ENCODE measurements around the gene NMNAT2.

Gene NMNAT2

DNA sequence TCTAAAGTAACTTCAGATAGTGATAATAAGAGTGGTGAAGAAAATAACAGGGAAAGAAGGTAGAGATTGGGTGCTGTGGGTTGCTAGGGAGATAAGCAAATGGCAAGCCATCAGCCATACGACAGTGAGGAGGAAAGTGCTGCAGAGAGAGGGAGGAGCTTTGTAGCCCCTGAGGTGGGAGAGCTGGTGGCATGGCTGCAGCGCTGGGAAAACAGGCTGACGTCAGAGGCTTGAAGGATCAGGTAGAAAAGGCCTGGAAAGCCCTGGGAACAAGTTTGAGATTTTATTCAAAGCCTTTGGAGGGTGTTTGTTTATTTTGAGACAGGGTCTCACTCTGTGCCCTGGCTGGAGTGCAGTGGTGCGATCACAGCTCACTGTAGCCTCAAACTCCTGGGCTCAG is 109.5 kb downstream of the NMNAT2 start:
- no peak for DNase-seq

DNA sequence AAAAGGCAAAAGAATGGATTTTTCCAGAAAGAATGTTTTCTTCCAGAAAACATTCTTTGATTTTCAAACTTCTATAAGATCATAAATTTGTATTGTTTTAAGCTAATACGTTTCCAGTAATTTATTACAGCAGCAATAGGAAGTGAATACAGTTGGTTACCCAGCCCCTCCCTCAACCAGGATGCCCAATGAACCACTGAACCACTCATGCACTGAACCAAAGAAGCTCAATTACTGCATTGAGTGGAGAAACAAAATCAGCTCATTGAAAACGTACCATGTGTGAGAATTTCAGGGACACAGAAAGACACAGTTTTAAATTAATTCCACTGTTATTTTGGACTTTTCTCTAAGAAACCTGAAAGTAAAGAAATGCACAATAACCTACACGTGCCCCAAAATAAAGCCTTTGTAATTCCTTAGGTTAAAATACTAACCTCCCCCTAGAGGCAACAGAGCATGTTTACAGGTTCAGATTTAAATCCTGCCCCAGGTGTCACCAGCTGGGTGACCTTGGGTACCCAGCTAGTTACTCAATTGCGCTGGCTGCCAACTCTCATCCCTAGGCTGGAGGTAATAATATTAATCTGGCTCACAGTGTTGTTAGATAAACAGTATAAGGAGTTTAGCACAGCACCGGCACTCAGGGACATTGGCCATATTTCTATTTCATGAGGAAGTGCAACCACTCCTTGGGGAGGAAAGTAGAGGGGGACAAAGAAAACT is 111.7 kb downstream of the NMNAT2 start:
- no peak for DNase-seq

DNA sequence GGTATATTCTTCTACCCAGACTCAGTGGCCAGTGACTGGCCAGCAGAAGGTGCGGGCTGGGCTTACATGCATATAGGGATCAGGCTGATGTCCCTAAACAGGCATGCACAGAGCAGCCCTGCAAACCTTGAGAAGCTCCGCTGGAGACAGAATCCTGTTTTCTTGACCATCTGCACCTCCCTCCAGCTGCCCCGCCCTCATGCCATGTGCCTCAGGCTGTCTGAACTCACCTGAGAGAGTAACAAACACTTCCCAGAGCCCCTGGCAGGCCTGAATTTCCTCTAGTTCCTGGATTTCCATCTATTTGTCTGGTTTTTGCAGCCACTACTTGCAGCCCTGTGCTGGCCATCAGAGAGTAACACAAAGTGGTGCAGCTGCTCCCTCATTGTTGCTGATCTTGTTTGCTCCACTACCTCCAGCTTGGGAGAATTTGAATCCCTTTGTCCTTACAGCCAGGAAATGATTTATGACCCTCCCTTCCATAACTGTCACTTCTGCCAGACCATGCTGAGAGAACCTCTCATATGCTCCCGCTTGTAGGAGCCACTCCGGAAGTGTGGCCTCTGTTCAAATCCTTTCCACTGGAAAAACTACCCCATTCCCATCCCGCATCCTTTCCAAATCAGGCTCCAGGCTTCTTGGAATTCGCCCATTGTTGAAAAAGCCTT is 113.6 kb downstream of the NMNAT2 start:
- DNase-seq = no peak

DNA sequence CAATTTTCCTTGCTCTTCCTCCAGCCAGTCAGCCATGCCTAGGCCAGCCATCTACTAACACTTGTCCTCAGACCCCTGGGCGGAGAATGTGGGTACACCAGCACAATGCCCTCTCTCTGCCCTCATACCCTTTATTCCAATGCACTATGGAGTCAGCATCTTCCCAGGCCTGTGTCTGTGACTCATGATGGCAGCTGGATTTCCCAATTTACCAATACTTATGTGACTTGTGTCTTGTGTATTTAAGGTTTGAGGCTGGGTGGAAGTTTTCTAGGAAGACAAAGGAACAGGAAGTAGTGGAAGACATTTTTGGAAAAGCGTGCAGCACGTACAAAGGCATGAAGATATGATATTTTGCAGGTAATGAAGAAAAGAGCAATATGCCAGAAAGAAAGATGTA is 114.3 kb downstream of the NMNAT2 start:
- DNase-seq = no peak

DNA sequence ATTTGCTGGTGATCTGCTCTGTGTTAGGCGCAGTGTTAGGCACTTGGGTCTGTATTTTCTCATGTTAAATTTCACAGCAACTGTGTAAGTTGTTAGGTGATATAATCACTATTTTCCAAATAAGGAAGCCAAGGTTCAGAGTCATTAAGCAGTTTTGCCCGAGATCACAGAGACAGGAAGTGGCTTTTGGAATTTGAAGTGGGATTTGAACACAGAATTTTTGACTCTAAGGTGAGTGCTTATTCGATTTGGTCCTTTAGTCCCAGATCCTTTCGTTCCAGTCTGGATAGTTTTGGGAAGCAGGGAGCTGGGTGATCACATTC is 114.9 kb downstream of the NMNAT2 start:
- no peak for DNase-seq

DNA sequence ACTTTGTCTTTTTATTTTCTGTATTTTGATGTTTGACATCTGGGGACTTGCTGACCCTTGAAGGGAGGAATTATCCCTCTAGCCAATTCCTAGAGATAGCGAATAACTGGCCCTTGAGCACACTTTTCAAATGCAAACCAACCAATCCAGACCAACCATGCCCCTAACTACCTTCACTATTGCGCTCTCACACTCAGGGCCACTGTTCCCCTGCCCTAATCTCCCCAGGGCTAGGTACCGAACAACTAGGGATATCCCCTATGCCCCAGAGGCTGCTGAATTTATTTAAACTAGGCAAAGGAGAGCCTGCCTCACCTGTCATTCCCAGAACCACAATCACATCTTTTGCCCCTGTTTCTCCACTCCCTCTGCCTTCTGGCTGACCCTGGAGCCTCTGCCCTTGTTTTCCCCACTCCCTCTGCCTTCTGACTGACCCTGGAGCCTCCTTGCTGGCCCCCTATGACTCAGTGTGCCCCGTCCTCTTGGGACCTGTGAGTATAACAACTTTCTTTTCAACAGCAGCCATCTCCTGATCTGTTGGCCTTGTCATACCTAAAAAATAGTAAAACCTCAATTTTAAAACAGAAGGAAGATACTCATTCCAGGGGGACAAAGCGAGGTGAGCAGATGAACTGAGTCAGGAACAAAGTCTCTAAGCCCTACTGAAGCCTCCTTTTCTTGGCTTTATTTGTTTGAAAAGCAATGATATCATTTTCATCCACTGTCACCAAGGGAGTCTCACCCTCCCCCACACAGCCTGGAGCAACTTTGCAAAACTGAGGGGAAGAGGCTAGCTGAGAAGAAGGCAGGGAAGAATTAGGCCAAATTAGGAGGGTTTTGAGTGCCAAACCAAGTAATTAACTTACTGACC is 115.5 kb downstream of the NMNAT2 start:
- DNase-seq = no peak

DNA sequence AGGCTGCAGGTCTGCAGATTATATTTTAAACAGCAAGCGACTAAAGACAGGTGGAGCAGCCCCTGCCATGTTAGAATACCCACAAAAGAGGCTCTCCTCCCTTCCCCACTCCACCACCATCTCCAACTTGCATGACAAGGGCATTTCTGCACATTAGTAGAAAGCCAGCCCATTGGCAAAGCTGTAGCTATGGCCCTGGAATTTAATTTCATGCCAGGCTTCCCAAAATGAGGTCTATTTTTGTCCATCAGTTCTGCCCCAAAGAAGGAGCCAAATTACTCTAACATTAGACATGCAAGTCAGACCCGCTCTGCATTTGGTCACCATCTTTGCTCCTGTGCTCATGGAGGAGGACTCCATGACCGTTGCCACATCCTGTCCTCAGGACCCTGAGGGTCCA is 116.9 kb downstream of the NMNAT2 start:
- DNase-seq = no peak

DNA sequence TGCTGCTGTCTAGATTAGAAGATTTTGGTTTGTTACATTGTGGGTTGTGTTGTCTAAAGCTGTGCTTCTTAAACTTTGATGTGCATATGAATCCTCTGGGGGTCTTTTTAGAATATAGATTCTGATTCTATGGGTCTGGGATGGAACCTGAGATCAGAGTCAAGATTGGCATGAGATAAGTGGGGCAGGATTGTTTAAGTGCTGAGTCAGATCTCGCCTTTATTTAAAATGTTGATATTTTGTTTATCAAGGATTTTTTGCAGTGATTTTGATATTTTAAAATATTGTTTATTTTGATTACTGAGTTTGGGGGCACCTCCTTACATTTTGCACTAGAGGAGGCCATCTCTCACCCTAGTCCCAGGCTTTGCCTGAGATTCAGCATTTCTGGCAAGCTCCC is 117.4 kb downstream of the NMNAT2 start:
- no peak for DNase-seq

DNA sequence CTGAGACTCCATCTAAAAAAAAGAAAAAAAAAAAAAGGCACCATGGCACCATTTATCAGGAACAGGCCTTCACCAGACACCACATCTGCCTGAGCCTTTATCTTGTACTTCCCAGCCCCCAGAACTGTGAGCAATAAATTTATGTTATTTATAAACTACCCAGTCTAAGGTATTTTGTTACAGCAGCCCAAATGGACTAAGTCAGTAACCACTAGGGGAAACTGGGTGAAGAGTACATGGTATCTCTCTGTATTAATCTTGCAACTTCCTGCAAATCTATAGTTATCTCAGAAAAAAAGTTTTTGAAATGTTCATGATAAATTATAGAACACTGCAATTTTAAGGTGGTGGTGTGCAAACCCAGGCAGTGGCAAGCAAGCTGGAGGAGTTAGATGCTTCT is 117.8 kb downstream of the NMNAT2 start:
- DNase-seq = no peak

DNA sequence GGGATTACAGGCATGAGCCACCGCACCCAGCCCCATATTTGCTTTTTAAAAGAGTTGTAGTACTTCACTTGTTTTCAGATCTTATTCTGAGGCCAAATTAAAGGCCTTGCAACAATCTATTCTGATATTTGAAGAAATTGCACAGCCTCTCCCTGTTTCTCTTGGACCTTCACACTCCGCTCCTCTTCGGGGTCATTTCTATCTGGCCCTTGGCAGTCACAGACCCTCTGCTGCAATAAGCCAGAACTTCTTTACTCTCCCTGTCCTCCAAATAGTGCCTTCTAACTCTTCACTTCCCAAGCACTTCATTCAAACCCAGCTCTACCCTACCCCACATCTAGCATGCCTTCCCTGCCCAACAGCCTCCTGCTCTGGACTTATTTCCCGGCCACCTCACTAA is 121.4 kb downstream of the NMNAT2 start:
- DNase-seq = no peak

DNA sequence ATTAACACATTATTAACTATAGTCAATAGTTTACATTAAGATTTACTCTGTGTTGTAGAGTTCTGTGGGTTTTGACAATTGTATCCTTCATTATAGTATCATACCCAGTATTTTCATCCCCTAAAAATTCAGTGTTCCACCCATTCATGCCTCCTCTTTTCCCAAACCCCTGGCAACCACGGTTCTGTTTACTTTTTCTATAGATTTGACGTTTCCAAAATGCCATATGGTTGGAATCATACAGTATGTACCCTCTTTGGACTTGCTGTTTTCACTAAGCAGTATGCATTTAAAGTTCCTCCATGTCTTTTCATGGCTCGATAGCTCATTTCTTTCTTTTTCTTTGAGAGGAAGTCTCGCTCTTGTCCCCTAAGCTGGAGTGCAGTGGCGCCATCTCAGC is 122.7 kb downstream of the NMNAT2 start:
- DNase-seq = no peak

DNA sequence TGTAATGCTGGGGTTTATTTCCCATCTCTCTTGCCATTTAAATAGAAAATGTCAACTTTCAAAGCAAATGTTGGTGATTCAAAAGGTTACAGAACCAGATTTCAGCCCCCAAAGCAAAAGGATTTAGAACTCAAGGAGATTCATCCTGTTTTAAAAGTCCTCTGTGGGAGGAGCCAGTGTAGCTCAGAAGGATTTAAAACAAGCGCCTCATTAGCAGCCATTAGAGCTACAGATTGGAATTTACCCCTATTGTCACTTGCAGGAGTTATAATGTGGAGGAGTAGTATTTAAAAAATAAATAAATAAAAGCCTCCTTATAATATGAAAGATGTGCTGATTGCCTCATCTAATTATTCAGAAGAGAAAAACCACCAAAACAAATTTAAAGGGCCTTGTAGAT is 124.3 kb downstream of the NMNAT2 start:
- DNase-seq = no peak

DNA sequence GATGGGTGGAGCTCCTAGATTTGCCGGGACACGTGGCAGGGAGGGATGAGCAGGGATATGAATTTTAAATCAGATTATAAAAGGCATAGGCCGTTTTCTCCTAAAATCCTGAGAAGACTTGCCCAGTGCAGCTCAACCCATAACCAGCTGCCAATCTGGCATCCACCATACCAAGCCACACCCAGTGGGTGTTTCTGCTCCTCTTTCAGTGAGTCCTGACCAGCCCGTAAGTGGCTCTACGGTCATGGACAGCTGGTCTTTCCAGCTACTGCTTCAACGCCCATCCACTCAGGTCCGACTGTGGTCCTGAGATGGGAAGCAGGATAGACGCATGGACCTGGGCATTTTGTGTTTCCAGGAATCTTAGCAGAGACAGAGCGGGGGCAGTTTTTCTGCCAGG is 124.9 kb downstream of the NMNAT2 start:
- DNase-seq = no peak

DNA sequence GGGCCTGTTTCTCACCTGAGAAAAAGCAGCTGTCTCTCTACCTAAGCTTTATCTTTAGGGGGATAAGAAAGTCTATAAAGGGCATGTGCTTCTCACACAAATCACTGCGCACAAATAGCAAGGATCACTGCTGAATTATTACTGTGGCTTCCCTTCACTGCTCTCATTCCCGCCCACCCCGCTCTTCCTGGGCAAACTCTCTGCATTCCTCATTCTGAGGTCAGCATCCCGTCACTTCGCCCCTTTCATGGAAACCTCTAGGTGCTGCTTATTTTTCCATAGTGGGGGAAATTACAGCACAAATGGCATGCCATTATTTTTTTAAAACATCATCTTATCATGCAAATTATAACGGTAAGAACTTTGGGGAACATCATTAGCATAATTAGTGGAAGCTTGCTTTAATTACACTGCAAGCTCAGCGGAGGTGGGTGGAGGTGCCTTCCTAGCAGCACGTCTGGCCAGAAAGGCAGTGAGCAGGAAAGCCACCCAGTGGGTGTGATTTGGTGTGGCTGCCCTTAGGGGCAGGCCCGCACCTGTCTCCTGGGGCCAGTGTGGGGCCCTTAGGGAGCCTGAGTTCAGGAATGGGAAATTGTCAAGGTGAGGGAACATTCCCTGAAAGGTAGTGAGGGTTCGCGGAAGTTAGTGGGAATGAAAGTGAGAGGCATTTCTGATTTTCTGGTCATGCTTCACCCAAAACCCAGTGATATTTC is 126.2 kb downstream of the NMNAT2 start:
- no peak for DNase-seq

DNA sequence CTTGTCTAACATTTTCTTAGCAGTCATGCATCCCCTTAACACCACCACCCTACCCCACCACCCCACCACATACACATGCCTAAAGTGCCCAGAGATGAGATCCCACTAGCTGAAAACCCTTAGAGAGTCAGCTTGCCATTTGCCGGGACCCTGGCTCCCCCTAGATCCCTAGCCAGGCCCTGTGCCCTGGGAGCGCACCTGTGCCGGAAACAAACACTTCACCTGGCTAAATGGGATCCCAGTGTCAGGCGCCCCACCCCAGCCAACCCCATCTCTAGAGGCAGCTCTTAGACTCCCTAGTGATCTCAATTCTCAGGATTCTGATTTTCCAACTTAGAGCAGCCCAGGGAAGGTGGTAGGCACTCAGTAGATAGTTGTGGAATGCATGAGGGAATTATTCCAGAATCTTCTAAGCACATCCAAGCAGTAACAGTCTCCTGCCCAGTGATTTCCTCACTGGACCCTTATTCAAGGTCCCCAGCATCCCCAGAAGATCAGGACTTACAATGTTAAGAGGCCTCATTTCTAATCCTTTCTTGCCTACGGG is 126.9 kb downstream of the NMNAT2 start:
- no peak for DNase-seq

DNA sequence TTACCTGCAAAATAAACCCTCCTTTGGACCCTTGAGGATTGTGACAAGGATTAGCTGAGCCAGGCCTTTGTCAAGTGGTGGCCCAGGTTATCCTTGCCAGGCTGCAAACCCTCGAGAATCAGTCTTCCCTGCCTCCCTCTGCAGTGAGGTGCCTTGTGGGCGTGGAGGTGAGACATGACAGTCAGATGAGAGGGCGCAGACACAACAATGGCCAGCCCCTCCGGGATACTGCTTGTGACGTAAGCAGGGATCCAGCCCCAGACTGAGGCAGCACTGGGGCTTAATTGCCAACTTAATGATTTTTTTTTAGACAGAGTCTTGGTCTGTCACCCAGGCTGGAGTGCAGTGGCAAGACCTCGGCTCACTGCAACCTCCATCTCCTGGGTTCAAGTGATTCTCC is 127.6 kb downstream of the NMNAT2 start:
- no peak for DNase-seq

DNA sequence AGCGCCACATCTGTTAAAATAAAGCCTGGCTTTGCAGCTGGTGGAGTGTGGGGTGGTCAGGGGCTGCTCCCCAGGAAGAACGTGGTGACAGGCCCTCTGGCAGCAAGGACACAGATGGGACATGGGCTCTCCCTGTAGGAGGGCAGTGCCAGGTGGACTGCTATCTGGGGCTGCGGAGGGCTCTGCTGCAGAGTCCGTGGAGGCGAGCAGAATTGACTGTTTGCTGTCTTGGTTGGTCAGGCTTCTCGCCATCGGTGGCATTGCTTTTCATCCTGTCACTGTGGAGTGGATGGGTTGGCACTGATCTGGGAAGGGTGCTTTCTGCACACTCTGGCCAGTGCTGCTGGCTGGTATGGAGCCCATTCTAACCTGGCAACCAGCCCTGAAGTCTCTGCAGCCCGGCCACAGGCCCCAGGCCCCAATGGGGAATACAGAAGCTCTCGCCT is 129.1 kb downstream of the NMNAT2 start:
- no peak for DNase-seq

DNA sequence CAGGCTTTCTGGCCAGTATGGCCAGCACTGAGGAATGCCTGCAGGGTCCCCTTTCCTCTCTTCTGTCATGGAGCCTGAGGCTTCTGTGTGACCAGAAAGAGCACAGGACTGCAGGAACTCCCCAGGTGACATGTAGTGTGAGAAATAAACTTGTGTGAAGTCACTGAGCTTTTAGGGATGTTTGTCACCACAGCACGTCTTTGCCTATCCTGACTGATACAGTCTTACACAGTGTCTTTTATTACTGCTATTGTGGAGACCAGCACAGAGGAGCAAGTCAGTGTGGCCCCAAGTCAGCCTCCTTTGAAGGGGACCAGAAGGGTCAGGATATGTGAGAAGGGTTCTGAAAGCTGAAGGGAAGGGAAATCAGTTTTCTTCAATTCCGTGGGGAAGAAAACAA is 129.6 kb downstream of the NMNAT2 start:
- no peak for DNase-seq

DNA sequence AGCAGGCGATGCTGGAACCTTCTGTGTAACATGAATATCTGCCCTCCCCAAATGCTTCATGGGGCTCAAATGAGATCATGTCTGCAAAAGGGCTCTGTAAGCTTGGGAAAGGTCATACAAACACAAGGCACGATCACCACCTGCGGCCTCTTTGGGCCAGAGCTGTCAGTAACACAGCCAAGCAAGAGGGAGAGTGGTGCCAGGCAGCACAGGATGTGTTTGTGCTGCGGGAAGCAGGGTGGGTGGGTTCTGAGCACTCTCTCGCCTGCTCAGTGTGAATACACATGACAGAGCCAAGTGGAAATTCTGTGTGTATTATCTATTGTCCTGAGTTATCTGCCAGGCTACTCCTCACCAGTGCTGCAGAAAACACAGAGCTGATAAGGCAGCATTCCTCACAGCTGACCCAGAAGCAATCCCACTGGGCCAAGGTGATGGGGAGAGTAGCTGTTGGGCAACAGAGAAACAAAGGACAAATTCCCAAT is 130.9 kb downstream of the NMNAT2 start:
- DNase-seq = no peak

DNA sequence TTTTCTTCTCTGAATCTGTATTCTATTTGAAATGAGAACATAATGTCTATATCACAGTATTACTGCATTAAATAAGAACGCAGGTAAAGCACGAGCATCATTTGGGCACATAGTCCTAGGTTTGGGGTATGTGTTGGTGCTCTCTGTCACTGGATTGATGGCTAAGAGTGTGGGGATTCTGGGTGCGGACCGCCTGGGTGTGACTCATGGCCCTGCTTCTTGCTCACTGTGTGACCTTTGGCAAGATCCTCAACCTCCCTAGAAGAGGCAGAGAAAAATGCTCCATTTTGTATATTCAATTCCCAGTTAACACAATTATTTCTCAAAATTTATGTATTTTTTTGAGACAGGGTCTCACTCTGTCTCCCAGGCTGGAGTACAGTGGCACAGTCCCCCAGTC is 132.4 kb downstream of the NMNAT2 start:
- no peak for DNase-seq

DNA sequence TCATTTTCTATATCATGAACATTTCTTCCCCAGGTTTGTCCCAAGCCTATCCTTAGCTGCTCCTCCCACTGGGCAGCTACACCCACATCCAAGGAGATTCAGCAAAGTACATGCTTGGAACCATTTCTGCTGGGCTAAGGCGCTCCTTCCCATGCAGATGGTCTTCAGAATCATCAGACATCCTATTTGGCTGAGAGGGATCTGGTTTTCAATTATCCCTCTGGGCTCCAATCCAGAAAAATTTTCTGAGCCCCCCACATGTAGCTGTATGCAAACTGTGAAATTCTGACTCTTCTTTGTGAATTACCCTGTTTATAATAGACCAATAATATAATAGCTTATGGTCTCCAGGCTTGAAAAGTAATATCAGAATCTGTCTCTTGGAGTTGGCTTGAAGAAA is 132.9 kb downstream of the NMNAT2 start:
- DNase-seq = no peak

DNA sequence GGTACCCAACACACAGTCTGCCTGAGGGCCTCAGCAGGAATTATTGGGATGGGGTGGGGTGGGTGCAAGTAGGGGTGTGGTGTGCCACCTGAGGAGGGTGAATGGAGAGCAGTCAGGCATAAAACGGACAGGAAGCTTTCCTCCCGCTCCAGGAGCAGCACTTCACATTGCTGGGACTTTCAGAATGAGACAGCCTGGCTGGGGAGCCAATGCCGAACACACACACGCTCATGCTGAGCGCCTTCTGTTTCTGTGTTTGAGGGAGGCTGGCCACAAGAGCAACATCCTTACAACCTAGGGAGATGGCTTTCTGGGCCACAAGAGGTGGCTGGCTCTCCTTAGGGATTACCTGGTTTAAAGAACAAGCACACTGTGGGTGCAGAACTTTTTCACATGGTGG is 134.1 kb downstream of the NMNAT2 start:
- no peak for DNase-seq

DNA sequence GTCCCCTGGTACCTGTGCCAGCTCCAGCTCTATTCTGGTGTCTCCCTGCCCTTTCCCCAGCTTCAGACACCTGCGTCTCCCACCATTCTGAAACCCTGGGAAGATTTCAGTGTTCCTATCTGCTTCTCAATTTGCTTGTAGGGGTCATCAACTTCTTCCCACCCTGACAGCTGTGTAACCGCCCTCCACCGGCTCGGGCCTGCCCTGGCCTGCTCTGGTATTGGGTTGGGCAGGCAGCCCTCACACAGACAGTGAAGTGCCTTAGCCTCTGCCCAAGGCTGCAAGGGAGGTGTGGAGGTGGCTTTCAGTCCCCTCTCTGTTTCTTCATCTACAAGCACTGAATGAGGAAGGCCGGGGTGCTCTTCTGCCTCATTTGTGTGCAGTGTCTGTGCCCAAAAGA is 134.9 kb downstream of the NMNAT2 start:
- DNase-seq = no peak
